Muscle layer of duodenum (tissue), 2 donors: Measurements from ENCODE around the gene ELP5.

Experiments used
- H3K27ac ChIP-seq: one replicate; pipeline ENCODE4 v1.7.0; 2013; ENCODE audit warnings: mild to moderate bottlenecking, low read length
- H3K27me3 ChIP-seq: one replicate; pipeline ENCODE4 v1.7.0; 2013; ENCODE audit warnings: low read depth, mild to moderate bottlenecking, control low read depth, low read length
- H3K36me3 ChIP-seq, 2 donors: one replicate each; pipeline ENCODE4 v1.7.0; 2013; ENCODE audit warnings: low read length in 2 of 2, control low read depth in 1 of 2, mild to moderate bottlenecking in 1 of 2; ENCODE audit not compliant: insufficient read depth in 2 of 2, control insufficient read depth in 1 of 2
- H3K4me1 ChIP-seq, 2 donors: one replicate each; pipeline ENCODE4 v1.7.0; 2013; ENCODE audit warnings: low read length in 2 of 2, mild to moderate bottlenecking in 2 of 2, control low read depth in 1 of 2, moderate library complexity in 1 of 2; ENCODE audit not compliant: insufficient read depth in 2 of 2, control insufficient read depth in 1 of 2
- H3K4me3 ChIP-seq, 2 donors: one replicate each; pipeline ENCODE4 v1.7.0; 2013; ENCODE audit warnings: low read length in 2 of 2, low read depth in 1 of 2, mild to moderate bottlenecking in 1 of 2
- H3K9me3 ChIP-seq, 2 donors: one replicate each; pipeline ENCODE4 v1.7.0; 2013; ENCODE audit warnings: low read length in 2 of 2, control low read depth in 1 of 2, mild to moderate bottlenecking in 1 of 2; ENCODE audit not compliant: control insufficient read depth in 1 of 2
- donor health status: healthy.

ELP5 gene

DNA sequence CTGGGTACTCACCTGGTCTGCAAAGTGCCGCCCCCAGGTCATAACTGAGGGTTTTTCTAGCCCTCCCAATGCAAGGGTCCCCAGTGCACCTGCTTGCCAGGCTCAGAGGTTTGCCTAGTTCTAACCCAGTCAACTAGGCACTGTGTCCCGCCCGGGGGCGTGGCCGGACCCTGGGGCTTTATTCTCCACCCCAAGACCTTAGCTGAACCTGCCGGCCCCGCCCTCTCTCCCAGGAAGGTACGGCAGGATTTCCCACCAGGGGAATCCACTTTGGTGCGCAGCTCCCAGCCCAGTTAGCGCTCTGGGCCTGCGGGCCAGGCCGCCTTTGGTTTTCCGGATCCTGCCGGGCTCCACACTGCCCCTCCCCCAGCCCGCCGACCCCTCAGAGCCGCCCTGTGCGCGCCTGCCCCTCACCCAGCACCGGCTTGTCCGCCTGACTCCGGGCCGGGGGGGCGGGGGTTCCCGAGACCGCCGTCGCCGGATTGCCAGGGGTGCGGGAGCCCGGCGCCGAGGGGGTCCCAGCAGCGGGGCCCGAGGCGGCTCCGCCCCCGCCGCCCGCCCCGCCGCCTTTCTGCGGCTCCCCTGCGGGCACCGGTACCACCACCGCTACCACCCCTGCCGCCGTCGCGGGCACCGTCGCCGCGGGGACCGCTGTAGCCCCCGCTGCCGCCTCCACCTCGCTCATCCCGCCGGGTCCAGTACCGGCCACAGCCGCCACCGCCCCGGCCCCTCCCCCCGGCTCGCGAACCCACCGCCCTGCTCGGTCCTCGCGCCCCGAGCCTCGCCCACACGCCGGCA lies 42.0 kb downstream of the ELP5 start:
- peaks cover 6% of the 10 kb centered on the region for H3K27me3 ChIP-seq
- peaks cover 4 to 49% of the 10 kb centered on the region in 2 donors for H3K4me1 ChIP-seq
- H3K27ac ChIP-seq: no peak overlapping the region
- peak overlapping the region in 1 of 2 donors; percentile 49 for H3K4me3 ChIP-seq
- no peaks in the 10 kb centered on the region for H3K9me3 ChIP-seq
- no peaks in the 10 kb centered on the region for H3K36me3 ChIP-seq

DNA sequence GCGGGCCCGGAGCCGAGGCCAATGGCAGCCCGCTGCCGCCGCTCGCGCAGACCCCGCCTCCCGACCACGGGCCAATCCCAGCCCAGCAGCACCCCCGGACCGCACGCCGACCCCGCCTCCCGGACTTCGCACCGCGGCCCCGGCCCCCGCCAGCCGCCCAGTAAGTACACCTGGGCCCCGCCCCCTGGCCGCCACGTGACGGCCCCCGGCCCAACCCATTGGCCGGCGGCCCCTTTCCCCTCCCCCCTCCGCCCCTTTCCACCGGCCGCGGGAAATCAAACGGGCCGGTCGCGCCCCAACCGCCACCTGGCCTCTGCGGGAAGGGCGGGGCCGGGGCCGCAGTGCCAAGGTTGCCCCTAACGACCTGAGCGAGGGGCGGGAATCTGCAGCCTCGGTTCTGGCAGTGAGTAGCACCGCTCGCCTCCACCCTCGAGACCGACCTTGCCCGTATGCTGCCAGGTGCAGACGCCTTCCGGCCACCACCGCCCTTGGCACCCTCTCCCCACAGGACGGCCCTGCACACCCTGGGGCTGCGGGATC lies 42.7 kb downstream of the ELP5 start, which contains the start of gene YBX2:
Gene YBX2, minus strand, starts transcription at position 26 of the 540 bp plus-strand sequence. CDS start 139 bp downstream, outside the sequence.
- peaks cover 6% of the 10 kb centered on the region for H3K27me3 ChIP-seq
- H3K9me3 ChIP-seq: no peaks in the 10 kb centered on the region
- H3K4me1 ChIP-seq: peaks cover 4 to 49% of the 10 kb centered on the region in 2 donors
- H3K27ac ChIP-seq: no peak within 1 kb of the TSS
- no peaks in the 10 kb centered on the region for H3K36me3 ChIP-seq
- H3K4me3 ChIP-seq: peak within 1 kb of the TSS in 1 of 2 donors; percentile 49

DNA sequence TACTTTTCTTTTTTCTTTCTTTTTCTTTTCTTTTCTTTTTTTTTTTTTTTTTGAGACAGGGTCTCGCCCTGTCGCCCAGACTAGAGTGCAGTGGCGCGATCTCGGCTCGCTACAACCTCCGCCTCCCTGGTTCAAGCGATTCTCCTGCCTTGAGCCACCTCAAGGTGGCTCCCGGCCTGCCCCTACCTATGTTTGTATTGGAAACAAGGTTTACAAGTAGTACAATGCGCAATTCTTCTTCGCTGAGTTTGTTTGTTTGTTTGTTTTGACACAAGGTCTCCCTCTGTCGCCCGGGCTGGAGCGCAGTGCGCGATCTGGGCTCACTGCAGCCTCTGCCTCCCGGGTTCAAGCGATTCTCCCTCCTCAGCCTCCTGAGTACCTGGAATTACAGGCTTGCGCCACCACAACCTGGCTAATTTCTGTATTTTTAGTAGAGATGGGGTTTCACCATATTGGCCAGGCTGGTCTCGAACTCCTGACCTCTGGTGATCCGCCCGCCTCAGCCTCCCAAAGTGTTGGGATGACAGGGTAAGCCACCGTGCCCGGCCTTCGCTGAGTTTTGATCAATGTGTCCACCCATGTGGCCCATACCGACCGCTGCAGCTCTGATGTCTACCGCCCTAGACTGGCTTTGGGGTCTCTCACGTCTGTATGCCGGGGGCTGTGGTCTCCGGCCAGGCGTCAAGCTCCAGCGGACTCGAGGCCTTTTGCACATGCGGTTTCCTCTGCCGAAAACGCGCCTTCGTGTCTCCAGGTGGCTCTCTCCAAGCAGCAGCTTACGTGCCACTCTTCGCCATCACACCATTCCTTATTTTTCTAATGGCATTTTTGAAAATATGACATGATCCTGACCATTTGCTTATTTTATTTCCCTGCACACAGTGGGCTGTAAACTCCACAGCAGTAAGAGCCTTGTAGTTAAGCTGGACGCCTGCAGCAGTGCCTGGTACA lies 43.5 kb downstream of the ELP5 start:
- Histone ChIP-seq H3K4me1 (peaks cover 4 to 49% of the 10 kb centered on the region in 2 donors), H3K4me3 (peak overlapping the region in 1 of 2 donors; percentile 49), H3K27ac (no peak overlapping the region), H3K27me3 (peaks cover 6% of the 10 kb centered on the region), H3K9me3 (no peaks in the 10 kb centered on the region), H3K36me3 (no peaks in the 10 kb centered on the region)

DNA sequence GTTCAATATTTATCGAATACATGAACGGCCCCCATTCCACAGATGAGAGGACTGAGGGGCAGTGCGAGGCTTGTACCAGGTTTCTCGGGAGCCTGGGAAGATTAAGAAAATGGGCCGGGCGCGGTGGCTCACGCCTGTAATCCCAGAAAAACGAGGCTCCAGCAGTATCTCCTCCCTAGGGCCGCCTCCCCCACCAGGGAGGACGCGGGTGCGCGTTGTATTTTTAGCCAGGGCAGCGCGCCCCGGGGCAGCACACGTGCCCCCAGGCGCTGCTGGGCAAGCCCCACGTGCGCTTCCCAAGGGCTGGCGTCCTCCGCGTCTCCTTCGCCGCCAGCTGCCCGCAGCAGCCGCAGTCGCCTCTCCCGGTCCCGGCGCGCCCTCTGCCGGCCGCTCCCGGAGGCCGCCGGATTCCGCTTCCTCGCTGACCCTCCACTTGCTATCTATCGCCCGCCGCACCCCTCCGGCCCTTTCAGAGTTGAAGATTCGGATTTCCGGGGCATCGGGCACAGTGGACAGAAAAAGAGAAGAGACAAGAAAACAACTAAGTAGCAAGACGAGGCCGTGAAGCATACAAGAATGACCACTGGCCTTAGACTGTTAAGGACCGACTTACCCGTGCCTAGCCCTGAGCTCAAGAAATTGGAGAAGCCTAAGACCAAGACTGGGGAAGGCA lies 44.3 kb downstream of the ELP5 start:
- H3K27me3 ChIP-seq: peaks cover 6% of the 10 kb centered on the region
- peak overlapping the region in 1 of 2 donors; percentile 19 for H3K4me3 ChIP-seq
- H3K9me3 ChIP-seq: no peaks in the 10 kb centered on the region
- peaks cover 4 to 49% of the 10 kb centered on the region in 2 donors for H3K4me1 ChIP-seq
- no peaks in the 10 kb centered on the region for H3K36me3 ChIP-seq
- H3K27ac ChIP-seq: no peak overlapping the region

DNA sequence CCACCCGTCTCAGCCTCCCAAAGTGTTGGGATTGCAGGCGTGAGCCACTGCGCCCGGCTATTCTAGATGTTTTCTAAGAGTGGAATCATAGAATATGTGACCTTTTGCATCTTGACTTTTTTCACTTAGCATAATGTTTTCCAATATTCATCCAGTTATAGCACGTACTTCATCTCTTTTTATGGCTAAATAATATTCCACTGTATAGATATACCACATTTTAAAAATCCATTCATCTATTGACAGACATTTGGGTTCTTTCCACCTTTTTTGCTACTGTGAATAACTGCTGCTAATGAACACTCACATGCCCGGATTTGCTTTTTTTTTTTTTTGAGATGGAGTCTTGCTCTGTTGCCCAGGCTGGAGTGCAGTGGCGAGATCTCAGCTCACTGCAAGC lies 52.2 kb downstream of the ELP5 start:
- Histone ChIP-seq H3K27ac (no peak overlapping the region), H3K27me3 (no peaks in the 10 kb centered on the region), H3K4me1 (peaks cover 1 to 7% of the 10 kb centered on the region in 2 donors), H3K36me3 (peaks cover 0 to 7% of the 10 kb centered on the region in 2 donors), H3K4me3 (no peak overlapping the region), H3K9me3 (no peaks in the 10 kb centered on the region)

DNA sequence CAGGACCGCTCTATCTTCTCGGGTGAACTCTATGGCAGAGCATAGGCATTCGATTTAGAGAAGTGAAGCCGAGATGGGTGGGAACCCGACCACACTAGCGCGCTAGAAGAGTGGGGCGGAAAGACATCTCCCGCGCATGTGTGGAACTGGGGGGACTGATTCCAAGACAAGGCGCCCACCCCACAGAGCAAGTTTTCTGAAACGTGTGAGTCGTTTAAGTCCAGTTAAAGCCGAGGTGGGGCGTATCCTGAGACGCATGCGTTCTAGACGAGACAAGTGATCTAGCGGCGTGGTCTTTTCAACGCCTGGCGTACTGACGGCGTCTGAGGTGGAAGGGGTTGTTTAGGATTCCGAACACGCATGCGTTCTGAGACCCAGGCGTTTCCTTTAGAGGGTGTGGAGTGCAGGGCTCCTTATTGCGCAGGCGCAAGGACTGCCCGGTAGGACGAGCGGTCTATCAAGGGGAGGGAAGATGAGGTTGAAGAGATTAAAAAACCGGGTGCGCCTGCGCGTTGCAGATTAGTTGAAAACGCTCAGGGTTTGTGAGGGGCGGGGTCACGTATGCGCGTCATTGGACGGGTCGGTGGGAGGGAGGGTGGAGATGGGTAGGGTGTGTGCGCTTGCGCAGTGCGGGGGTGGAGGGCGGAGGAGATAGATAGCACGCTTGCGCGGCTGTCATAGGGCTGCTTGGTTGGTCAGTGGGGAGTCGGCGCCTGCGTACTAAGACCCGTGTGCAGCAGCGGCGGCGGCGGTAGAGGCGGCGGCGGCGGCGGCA lies 55.1 kb downstream of the ELP5 start, which contains the start of gene EIF5A:
Gene EIF5A, plus strand, starts transcription at position 718 of the 775 bp plus-strand sequence. CDS start 2,008 bp downstream, outside the sequence.
- Histone ChIP-seq H3K9me3 (no peaks in the 10 kb centered on the region), H3K4me3 (peak within 1 kb of the TSS; percentile 91 to 93), H3K36me3 (peaks cover 21 to 37% of the 10 kb centered on the region in 2 donors), H3K4me1 (peaks cover 9 to 26% of the 10 kb centered on the region in 2 donors), H3K27me3 (no peaks in the 10 kb centered on the region), H3K27ac (peak within 1 kb of the TSS; percentile 99)

DNA sequence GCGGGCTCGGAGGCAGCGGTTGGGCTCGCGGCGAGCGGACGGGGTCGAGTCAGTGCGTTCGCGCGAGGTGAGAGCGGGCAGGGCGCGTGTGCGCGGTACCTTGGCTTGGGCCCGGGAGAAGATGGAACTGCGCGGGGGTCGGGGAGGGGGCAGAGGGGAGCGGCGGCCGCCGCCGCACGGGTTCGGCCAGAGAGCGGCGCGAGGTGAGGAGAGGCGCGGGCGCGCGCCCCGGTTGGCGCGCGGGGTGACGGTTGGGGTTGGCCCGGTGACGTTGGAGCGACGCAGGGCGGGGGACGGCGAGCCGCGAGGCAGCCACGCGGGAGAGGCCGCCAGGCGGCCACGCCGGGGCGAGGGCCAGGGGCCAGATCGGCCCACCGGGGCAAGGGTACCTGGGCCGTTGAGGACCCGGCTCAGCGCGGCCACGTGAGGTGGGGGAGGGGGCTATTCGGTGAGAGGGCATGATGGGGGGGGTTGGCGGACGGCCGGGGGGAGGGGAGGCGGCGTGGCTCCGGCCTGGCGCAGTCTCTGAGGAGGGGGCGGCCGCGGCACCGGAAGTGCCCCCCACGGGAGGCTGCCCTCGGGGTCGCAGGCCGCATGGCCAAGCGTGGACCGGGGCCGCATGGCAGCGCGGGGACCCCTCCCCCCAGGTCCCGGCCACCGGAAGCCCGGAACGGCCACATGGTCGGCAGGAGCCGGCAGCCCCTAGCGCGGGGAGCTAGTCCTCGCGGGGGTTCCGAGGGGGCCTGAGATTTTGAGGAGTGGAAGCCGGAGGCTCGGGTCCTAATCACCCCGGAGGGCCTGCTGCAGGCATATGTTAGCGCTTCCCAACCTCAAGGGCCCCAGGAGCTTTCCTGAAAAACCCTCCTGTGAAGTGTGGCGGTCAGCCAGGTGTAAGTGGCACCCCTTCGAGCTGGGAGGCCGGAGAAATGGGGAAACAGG lies 55.9 kb downstream of the ELP5 start:
- peaks cover 28 to 45% of the 10 kb centered on the region in 2 donors for H3K36me3 ChIP-seq
- H3K27me3 ChIP-seq: no peaks in the 10 kb centered on the region
- H3K9me3 ChIP-seq: no peaks in the 10 kb centered on the region
- H3K27ac ChIP-seq: peak overlapping the region; percentile 99
- peaks cover 9 to 33% of the 10 kb centered on the region in 2 donors for H3K4me1 ChIP-seq
- H3K4me3 ChIP-seq: peak overlapping the region; percentile 91 to 93

DNA sequence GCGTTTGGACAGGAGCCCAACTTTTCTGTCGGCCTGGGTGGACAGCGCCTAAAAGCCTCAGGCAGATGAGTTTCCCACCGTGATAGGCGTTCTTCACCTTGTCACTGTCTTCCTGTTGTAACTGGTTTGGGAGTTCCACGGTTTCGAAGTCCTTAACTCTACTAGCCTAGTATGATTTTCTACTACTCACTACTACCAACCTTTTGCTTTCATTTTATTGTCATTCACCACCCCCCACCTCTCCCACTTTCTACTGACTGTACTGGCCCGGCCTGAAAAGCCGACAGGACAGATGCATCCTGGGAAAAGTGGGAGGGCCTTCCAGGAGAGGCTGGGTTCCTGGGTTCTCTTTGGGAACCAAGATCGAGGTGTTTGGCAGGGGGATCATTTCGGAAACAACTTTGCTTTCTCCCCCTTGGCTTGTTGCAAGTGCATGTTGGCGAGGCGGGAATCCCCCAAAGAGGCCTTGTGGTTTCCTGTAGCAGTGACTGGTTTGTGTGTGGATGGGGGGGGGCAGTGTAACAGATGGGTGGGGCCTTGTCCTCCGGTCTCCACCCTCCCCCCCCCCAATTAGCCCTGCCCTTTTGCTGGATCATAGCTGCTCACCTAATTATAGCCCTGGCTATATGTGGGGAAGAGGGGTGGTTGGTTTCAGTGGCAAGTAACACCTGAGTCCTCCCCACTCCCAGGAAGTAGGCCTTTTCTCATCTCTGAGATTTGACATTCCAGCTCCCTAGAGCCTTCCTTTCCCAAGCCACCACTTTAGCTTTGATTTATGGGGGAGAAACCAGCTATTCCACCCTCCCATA lies 56.8 kb downstream of the ELP5 start:
- Histone ChIP-seq H3K4me1 (peaks cover 9 to 42% of the 10 kb centered on the region in 2 donors), H3K27me3 (no peaks in the 10 kb centered on the region), H3K27ac (peak overlapping the region; percentile 99)

More for the DNA sequence above, 56.8 kb downstream of the ELP5 start:
- Histone ChIP-seq H3K4me3 (peak overlapping the region; percentile 91 to 93), H3K9me3 (no peaks in the 10 kb centered on the region), H3K36me3 (peaks cover 35 to 54% of the 10 kb centered on the region in 2 donors)
